GM12878 (cell line): Measurements from ENCODE around the gene EXO1.

ENCODE experiments used
- ATF2 ChIP-seq: IDR thresholded peaks from 2 replicates; pipeline ENCODE4 v1.6.1; 2012; ENCODE audit warnings: low read length, inconsistent platforms
- BRCA1 ChIP-seq: IDR thresholded peaks from 2 replicates; pipeline ENCODE4 v1.6.1; 2011; ENCODE audit warnings: low read depth, low read length, improper control_type of control experiment
- JUNB ChIP-seq: IDR thresholded peaks from 2 replicates; pipeline ENCODE4 v1.6.1; 2016; ENCODE audit warnings: antibody characterized with exemption, mild to moderate bottlenecking
- POLR2A ChIP-seq: IDR thresholded peaks from 2 replicates; pipeline ENCODE4 v1.6.1; 2011; ENCODE audit warnings: low read depth, mild to moderate bottlenecking, low read length
- RCOR1 ChIP-seq: conservative IDR thresholded peaks from 2 replicates; pipeline ENCODE4 v1.6.1; 2012; ENCODE audit warnings: low read depth, low read length, improper control_type of control experiment
- TARDBP ChIP-seq: IDR thresholded peaks from 2 replicates; pipeline ENCODE4 v1.6.1; 2016; ENCODE audit warnings: borderline replicate concordance
- ZNF24 ChIP-seq: fragments of 450-650 bp; IDR thresholded peaks from 2 replicates; pipeline ENCODE4 v1.6.1; 2017; ENCODE audit warnings: antibody characterized with exemption, mild to moderate bottlenecking
- ZNF274 ChIP-seq: IDR thresholded peaks from one replicate; pipeline ENCODE4 v1.8.0; 2011; ENCODE audit not compliant: insufficient read length, insufficient read depth
- TF ChIP-seq, protein P1 (sequence below): fragments of 450-650 bp; IDR thresholded peaks from 2 replicates; pipeline ENCODE4 v1.6.1; 2016; ENCODE audit warnings: mild to moderate bottlenecking
- TF ChIP-seq, protein P2 (sequence below): fragments of 450-650 bp; IDR thresholded peaks from 2 replicates; pipeline ENCODE4 v1.6.1; 2014; ENCODE audit warnings: mild to moderate bottlenecking
- TF ChIP-seq, protein P3 (sequence below), 3 experiments: IDR thresholded peaks in 2 of 3; conservative IDR thresholded peaks in 1 of 3; 2 replicates each; pipeline ENCODE4 v1.5.1; 2011; ENCODE audit warnings: low read depth in 3 of 3, low read length in 3 of 3, mild to moderate bottlenecking in 3 of 3, control low read depth in 2 of 3, moderate library complexity in 2 of 3, inconsistent platforms in 1 of 3, mixed read lengths in 1 of 3; ENCODE audit not compliant: control insufficient read depth in 2 of 3, insufficient read depth in 1 of 3; ENCODE audit errors: extremely low read depth in 1 of 3

DNA sequence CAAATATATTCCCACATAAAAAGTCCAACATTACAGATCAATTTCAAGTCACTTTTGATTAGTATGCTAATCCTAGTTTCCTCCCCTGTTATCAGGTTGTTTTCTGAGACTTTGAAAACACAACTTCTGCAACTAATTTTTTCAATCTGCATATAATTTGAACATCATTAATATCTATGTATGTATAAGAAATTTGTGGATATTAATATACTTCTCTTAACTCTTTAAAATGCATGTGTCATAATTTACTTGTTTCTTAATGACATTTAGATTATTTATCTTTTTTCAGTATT is 48.6 kb downstream of the EXO1 start:
- TF ChIP-seq, protein P1, sequence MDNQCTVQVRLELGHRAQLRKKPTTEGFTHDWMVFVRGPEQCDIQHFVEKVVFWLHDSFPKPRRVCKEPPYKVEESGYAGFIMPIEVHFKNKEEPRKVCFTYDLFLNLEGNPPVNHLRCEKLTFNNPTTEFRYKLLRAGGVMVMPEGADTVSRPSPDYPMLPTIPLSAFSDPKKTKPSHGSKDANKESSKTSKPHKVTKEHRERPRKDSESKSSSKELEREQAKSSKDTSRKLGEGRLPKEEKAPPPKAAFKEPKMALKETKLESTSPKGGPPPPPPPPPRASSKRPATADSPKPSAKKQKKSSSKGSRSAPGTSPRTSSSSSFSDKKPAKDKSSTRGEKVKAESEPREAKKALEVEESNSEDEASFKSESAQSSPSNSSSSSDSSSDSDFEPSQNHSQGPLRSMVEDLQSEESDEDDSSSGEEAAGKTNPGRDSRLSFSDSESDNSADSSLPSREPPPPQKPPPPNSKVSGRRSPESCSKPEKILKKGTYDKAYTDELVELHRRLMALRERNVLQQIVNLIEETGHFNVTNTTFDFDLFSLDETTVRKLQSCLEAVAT, result no peak
- no peak for TF ChIP-seq RCOR1
- no peak for TF ChIP-seq BRCA1
- no peak for TF ChIP-seq TARDBP
- no peak for TF ChIP-seq JUNB
- TF ChIP-seq, protein P2, sequence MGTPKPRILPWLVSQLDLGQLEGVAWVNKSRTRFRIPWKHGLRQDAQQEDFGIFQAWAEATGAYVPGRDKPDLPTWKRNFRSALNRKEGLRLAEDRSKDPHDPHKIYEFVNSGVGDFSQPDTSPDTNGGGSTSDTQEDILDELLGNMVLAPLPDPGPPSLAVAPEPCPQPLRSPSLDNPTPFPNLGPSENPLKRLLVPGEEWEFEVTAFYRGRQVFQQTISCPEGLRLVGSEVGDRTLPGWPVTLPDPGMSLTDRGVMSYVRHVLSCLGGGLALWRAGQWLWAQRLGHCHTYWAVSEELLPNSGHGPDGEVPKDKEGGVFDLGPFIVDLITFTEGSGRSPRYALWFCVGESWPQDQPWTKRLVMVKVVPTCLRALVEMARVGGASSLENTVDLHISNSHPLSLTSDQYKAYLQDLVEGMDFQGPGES, result no peak
- TF ChIP-seq ZNF24, result no peak
- TF ChIP-seq ATF2, result no peak
- TF ChIP-seq, protein P3, sequence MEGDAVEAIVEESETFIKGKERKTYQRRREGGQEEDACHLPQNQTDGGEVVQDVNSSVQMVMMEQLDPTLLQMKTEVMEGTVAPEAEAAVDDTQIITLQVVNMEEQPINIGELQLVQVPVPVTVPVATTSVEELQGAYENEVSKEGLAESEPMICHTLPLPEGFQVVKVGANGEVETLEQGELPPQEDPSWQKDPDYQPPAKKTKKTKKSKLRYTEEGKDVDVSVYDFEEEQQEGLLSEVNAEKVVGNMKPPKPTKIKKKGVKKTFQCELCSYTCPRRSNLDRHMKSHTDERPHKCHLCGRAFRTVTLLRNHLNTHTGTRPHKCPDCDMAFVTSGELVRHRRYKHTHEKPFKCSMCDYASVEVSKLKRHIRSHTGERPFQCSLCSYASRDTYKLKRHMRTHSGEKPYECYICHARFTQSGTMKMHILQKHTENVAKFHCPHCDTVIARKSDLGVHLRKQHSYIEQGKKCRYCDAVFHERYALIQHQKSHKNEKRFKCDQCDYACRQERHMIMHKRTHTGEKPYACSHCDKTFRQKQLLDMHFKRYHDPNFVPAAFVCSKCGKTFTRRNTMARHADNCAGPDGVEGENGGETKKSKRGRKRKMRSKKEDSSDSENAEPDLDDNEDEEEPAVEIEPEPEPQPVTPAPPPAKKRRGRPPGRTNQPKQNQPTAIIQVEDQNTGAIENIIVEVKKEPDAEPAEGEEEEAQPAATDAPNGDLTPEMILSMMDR (IDR thresholded peaks at IDR 0.05 in 2 of 3, conservative IDR thresholded peaks at IDR 0.05 in 1 of 3; ENCODE audit: control insufficient read depth in 2 of 3, extremely low read depth in 1 of 3, insufficient read depth in 1 of 3, low read depth in 3 of 3, low read length in 3 of 3), result no peak
- no peak for TF ChIP-seq POLR2A
- TF ChIP-seq ZNF274, result no peak
